NCI-H146 (cell line): ENCODE measurements around the gene PERM1.
"Not testable (repeated sequence)": the region's sequence is repeated elsewhere in the genome, so short reads cannot be mapped to it uniquely, and the experiment has no call there.

Experiments
- DNase-seq: peaks from one replicate; lab custom pipeline; 2025; lab: John Stamatoyannopoulos, UW

Gene PERM1

GRCh38 chr1:998995-999724 lies 17.3 kb upstream of the PERM1 start:
- DNase-seq: peak; percentile 42

DNA sequence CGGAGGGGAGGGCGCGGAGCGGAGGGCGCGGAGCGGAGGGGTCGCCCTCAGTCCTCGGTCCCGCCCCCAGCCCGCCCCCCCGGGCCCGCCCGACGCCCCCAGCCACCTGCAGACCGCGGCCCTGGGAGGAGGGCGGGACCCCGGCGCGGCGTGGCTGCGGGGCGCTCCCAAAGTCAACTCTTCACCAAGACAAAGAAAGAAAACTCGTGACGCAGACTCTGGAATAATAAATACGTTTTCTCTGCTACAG lies 16.8 kb upstream of the PERM1 start:
- DNase-seq: no peak

DNA sequence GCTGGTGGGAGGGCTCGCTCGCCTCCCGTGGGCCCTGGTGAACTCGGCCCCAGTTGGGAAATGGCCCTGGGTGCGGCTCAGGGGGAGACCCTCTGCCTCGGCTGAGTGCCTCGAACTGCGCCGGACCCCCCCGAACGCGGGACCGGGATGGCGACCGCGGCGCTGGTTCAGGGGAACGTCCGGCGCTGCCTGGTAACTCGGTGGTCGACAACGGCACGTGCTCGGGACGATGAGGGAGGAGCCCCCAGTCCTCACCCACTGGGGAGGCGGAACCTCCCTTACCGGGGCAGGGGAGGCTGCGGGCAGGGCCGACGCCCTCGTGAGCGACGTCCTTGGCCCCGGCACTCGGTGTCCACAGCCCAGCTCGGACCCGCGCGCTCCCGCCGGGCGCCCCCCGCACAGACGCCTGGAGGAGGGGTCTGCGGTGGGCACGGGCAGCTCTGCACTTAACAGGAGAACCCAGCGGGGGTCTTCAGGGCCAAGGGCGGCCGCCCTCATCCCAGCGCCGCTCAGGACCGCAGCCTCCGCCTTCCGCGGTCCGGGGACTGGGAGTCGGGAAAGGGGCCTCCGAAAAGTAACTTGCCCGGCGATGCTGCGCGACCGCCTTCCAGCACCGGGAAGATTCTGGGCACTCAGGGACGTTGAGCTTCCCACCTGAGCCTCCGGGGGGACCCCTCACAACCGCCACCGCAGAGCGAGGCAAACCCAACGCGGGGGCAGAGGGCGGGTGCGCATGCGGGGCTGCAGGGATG lies 16.3 kb upstream of the PERM1 start:
- DNase-seq: no peak

GRCh38 chr1:997713-997992 lies 15.8 kb upstream of the PERM1 start:
- no peak for DNase-seq

- no peak for DNase-seq
Observed at GRCh38 chr1:996851-997712, 15.2 kb upstream of the PERM1 start.

DNA sequence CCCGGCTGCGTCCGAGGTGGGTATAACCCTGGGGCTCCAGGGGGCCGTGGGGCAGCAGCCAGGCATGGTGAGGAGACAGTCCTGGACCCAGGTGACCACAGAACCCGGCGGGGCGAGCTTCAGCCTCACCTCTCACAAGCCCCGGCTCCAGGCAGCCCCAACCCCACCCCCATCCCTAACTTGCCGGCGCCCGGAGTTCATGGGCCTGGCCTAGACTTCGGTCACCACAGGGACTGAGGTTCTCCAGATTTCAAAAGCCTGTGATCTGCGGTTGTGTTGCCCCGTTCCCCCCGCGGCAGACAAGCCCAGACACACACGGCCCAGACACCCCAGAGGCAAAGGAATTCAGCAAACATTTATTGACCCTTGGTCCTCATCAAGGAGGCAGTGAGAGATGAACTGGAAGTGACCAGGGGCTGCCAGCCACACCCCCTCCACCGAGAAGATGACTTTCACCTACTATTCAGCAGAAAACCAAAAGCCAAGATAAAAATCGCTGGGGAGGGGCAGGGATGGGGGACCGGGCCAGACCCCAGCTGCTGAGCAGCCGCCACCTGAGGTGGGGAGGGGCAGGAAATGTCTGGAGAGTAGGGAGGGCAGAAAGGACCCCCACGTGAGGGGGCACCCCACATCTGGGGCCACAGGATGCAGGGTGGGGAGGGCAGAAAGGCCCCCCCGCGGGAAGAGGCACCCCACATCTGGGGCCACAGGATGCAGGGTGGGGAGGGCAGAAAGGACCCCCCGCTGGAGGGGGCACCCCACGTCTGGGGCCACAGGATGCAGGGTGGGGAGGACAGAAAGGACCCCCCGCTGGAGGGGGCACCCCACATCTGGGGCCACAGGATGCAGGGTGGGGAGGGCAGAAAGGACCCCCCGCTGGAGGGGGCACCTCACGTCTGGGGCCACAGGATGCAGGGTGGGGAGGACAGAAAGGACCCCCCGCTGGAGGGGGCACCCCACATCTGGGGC lies 14.1 kb upstream of the PERM1 start:
- DNase-seq: no peak

DNA sequence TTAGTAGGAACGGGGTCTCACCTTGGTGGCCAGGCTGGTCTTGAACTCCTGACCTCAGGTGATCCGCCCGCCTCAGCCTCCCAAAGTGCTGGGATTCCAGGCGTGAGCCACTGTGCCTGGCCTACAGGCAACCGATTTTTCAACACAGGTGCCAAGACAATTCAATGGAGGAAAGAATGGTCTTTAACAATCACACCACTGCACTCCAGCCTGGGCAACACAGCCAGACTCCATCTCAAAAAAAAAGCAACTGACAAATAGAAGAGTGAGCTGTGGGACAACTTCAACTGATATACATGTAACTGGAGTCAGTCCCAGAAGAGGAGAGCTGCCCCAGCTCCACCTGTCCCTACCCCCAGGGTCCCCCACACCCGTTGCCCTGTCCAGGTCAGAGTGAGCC lies 12.7 kb upstream of the PERM1 start:
- DNase-seq: not testable (repeated sequence)

- no peak for DNase-seq
Observed at GRCh38 chr1:993379-993995, 11.6 kb upstream of the PERM1 start.

DNA sequence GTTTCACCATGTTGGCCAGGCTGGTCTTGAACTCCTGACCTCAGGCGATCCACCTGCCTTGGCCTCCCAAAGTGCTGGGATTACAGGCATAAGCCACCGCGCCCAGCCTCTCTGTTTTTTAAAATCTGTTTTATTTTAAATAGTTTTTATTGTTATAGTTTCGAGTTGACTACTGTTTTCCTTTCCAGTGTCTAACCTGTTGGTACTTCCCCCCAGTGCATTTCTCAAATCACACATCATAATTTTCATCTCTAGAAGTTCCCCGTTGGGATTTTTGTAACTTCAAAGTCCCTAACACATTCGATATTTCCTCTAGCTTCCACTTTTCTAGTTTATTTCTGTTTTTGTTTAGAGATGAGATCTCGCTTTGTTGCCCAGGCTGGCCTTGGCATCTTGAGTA lies 10.5 kb upstream of the PERM1 start:
- no peak for DNase-seq

GRCh38 chr1:991895-992294 lies 10.0 kb upstream of the PERM1 start:
- no peak for DNase-seq

DNA sequence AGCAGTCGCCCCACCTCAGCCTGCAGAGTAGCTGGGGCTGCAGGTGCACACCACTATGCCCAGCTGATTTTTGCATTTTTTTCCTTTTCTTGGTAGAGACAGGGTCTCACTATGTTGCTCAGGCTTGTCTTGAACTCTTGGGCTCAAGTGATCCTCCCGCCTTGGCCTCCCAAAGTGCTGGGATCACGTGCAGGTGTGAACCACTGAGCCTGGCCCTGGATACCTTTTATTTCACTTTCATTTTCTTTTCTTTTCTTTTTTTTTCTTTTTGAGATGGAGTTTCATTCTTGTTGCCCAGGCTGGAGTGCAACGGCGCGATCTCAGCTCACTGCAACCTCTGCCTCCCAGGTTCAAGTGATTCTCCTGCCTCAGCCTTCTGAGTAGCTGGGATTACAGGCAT lies 9.4 kb upstream of the PERM1 start:
- DNase-seq: not testable (repeated sequence)

GRCh38 chr1:988061-988460 lies 6.2 kb upstream of the PERM1 start:
- DNase-seq: not testable (repeated sequence)

DNA sequence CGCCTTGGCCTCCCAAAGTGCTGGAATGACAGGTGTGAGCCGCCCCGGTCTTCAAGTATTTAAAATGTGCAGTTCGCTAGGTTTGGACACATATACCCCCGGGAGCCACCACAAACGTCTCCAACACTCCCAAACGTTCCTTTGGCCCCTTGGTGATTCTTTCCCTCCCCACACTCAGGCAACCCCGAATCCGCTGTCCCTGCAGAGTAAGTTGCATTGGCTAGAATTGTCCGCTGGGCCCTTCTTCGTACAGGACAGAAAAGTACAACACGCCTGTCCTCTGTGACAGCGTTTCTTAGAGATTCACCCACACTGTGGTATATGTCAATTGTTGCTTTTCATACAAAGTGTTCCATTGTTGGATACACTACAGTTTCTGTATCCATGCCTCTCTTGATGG lies 3.2 kb upstream of the PERM1 start:
- DNase-seq: no peak

- no peak for DNase-seq
Observed at GRCh38 chr1:984476-984814, 2.6 kb upstream of the PERM1 start.

GRCh38 chr1:983798-984475 lies 2.0 kb upstream of the PERM1 start:
- no peak for DNase-seq

DNA sequence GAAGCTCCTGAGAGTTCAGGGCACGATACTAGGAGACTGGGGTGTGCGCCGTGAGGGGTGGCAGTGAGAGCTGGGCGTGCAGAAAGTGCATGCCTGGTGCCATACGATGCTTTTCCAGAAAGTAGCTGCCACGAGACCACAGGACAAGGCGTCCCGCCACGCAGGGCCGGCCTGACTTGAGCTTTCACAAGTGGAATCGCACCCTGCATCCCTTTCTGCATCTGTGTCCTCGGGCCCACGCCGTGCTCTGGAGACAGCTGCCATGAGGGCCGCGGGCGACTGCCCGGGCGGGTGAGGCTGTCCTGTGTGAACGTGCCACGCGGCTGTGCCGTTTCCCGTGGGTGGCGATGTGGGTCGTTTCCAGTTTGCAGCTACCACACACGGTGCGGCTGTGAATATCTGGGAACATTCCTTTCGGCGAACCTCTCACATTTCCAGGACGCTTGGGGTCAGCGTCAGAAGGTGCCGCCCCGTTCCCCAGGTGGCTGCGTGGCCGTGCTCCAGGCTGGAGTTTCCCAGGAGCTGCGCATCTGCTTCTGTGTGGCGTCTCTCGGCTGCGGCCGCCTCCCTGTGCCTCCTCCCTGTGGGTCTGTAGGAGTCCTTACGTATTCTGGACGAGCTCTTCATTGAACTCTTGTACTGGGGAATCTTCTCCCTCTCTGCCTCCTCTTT lies 1.0 kb upstream of the PERM1 start:
- no peak for DNase-seq

GRCh38 chr1:981491-981954 lies 370 bp downstream of the PERM1 start:
- DNase-seq: peak; percentile 27

DNA sequence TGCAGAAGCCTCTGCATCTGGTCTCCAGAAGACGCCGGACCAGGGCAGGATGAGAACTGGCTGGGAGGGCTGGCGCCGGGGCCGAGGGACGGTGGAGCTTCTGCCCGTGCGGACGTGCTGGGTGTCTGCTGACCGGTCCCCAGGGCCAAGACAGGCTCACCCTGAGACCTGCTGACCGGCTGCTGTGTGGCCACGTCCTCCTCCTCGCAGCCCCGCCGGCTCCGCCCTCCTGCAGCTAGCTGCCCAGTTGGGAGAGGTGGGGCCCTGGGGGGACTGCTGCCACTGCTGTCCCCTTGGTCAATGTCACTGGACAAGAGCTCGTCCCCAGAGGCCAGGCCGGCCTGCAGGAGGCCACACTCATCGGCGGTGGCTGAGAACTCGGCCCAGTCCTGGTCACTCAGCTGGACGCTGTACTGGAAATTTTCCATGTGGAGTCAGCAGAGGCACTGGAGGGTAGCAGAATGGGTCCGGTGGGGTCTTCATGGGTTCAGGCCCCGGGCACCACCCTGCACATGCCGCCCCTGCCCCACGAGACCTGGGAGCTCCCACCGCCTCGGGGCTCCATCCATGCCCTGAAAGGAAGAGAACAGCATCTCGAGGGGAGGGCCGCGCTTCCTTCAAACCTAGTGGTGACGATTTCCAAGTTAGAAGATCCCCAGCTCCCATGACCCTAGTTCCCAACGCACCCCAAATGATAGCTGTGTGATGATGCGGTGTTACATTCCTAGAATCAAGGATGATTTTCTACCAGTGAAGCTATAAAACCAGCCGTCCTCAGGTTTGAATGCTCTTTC lies 1.1 kb downstream of the PERM1 start:
- DNase-seq: no peak

- DNase-seq: no peak
Observed at GRCh38 chr1:980137-980571, 1.7 kb downstream of the PERM1 start.

DNA sequence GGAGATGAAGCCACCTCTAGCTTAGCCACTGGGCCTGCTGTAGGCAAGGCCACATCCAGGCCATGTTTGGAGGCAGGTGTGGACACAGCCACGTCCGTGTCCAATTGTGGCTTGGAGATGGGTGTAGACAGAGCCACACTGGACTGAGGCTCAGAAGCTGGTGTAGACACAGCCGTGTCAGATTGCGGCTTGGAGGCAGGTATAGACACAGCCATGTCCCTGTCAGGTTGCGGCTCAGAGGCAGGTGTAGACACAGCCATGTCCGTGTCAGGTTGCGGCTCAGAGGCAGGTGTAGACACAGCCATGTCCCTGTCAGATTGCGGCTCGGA lies 2.2 kb downstream of the PERM1 start:
- no peak for DNase-seq
